WI38 (cell line): Measurements from ENCODE around the gene TSSK3.

Experiments used
- H3K4me3 ChIP-seq: 2 replicates; pipeline ENCODE4 v1.5.1; 2011; ENCODE audit warnings: low read depth, mild to moderate bottlenecking, control low read depth, low read length
- CTCF ChIP-seq: IDR thresholded peaks from 2 replicates; pipeline ENCODE4 v1.5.1; 2012; ENCODE audit warnings: low read depth, mild to moderate bottlenecking, control low read depth, low read length

TSSK3 gene

GRCh38 chr1:32380057-32380456, 17.7 kb downstream of the TSSK3 start:
- no peak overlapping the region for H3K4me3 ChIP-seq
- no peak for TF ChIP-seq CTCF

GRCh38 chr1:32386676-32387392, 24.5 kb downstream of the TSSK3 start:
- no peak for TF ChIP-seq CTCF
- H3K4me3 ChIP-seq: no peak overlapping the region

GRCh38 chr1:32388641-32389040, 26.3 kb downstream of the TSSK3 start:
- H3K4me3 ChIP-seq: no peak overlapping the region
- TF ChIP-seq CTCF: no peak

- no peak overlapping the region for H3K4me3 ChIP-seq
- TF ChIP-seq CTCF: no peak
These were observed 28.8 kb downstream of the TSSK3 start for GRCh38 chr1:32390904-32391870.

GRCh38 chr1:32392325-32392724, 30.0 kb downstream of the TSSK3 start:
- TF ChIP-seq CTCF: no peak
- no peak overlapping the region for H3K4me3 ChIP-seq

GRCh38 chr1:32393136-32393535, 30.8 kb downstream of the TSSK3 start:
- TF ChIP-seq CTCF: no peak

GRCh38 chr1:32393832-32394140, 31.4 kb downstream of the TSSK3 start:
- peak overlapping the region; percentile 75 for H3K4me3 ChIP-seq
- no peak for TF ChIP-seq CTCF

More at GRCh38 chr1:32393136-32393535, 30.8 kb downstream of the TSSK3 start:
- peak overlapping the region; percentile 75 for H3K4me3 ChIP-seq
